Lung (tissue), 12 donors: ENCODE results near the gene SPINT2. TPM values are rescaled to one million over a fixed set of nuclear protein-coding genes. Genes with fewer than 3 reads are reported as not detected.

Source experiments
- ATAC-seq: fragments of 200-7000 bp; cut with Tn5 transposase; one replicate; pipeline ENCODE4 v1.9.1; 2020; ENCODE audit warnings: moderate number of reproducible peaks; ENCODE audit not compliant: insufficient read depth, low FRiP score
- DNase-seq, 3 donors: peaks; one replicate each; pipeline ENCODE4 v3.0.0-alpha.2; 2013 to 2017
- H3K27ac ChIP-seq, 2 donors: one replicate each; pipeline ENCODE4 v1.5.1; 2013; ENCODE audit warnings: mild to moderate bottlenecking in 2 of 2, moderate library complexity in 2 of 2, control low read depth in 1 of 2, inconsistent platforms in 1 of 2, low read depth in 1 of 2, low read length in 1 of 2
- H3K27me3 ChIP-seq, 3 donors: one replicate each; pipeline ENCODE4 v1.5.1; 2013; ENCODE audit warnings: low read length in 2 of 3; ENCODE audit not compliant: control insufficient read depth in 3 of 3, insufficient read depth in 3 of 3
- H3K36me3 ChIP-seq, 4 donors: one replicate each; pipeline ENCODE4 v1.5.1; 2013; ENCODE audit warnings: low read length in 4 of 4, mild to moderate bottlenecking in 1 of 4, moderate library complexity in 1 of 4; ENCODE audit not compliant: control insufficient read depth in 4 of 4, insufficient read depth in 4 of 4
- H3K4me1 ChIP-seq, 5 donors: one replicate each; pipeline ENCODE4 v1.5.1; 2013; ENCODE audit warnings: low read length in 5 of 5, mild to moderate bottlenecking in 2 of 5, moderate library complexity in 1 of 5; ENCODE audit not compliant: control insufficient read depth in 5 of 5, insufficient read depth in 5 of 5
- H3K4me3 ChIP-seq: one replicate; pipeline ENCODE4 v1.5.1; 2013; ENCODE audit warnings: mild to moderate bottlenecking, control low read depth, moderate library complexity
- H3K9ac ChIP-seq, 2 donors: one replicate each; pipeline ENCODE4 v1.5.1; 2013; ENCODE audit warnings: low read length in 2 of 2, control low read depth in 1 of 2; ENCODE audit not compliant: insufficient read depth in 1 of 2
- H3K9me3 ChIP-seq, 4 donors: one replicate each; pipeline ENCODE4 v1.5.1; 2013; ENCODE audit warnings: low read length in 3 of 4, mild to moderate bottlenecking in 1 of 4, moderate library complexity in 1 of 4; ENCODE audit not compliant: control insufficient read depth in 4 of 4, insufficient read depth in 3 of 4
- WGBS, 2 donors: extraction: QIAGEN DNeasy Blood & Tissue Kit; methylation state at CpG; one replicate each; pipeline ENCODE4 v1.1.7; 2013; 5-methylcytosine and 5-hydroxymethylcytosine counted together
- polyA plus RNA-seq, 2 donors: library from polyadenylated mRNA; stranded (reverse); fragments of 200-250 nt; gene quantifications; one replicate each; pipeline ENCODE4 v1.2.1, GENCODE V29; 2013
- total RNA-seq, 2 donors: library from RNA; depleted of rRNA in 1 of 2; stranded (reverse); fragments of >200 nt in 1 of 2; gene quantifications; one replicate each; pipeline ENCODE4 v1.2.1, GENCODE V29; 2014 to 2021
- TF ChIP-seq, protein P1 (sequence below): IDR thresholded peaks from 2 replicates; pipeline ENCODE4 v1.5.1; 2012; ENCODE audit warnings: mild to moderate bottlenecking; ENCODE audit errors: control extremely low read depth, extremely low read depth
- donor health status: control.
- donor health status: control.
- donor health status: Bipolar disorder and iron deficiency.
- donor health status: healthy.
- donor health status: DM: yes; HTN: yes; CAD: no.

The SPINT2 gene
- total and polyA plus RNA-seq, 4 donors: 145 to 259 (median 247) TPM

GRCh38 chr19:38251564-38252051 lies 12.8 kb upstream of the SPINT2 start:
- Histone ChIP-seq H3K27ac (peak overlapping the region; percentile 55 to 83), H3K9ac (no peak overlapping the region), H3K4me3 (no peak overlapping the region), H3K36me3 (peaks cover 0 to 9% (median 3%) of the 10 kb centered on the region in 4 donors), H3K4me1 (peaks cover 0 to 46% (median 20%) of the 10 kb centered on the region in 5 donors), H3K9me3 (no peaks in the 10 kb centered on the region), H3K27me3 (no peaks in the 10 kb centered on the region)
- peak in 2 of 3 donors; percentile 41 to 78 for DNase-seq
- 23% methylated on average over 10 of the region's 10 CpGs for WGBS, 2 donors
- ATAC-seq: no peak
- TF ChIP-seq, protein P1, sequence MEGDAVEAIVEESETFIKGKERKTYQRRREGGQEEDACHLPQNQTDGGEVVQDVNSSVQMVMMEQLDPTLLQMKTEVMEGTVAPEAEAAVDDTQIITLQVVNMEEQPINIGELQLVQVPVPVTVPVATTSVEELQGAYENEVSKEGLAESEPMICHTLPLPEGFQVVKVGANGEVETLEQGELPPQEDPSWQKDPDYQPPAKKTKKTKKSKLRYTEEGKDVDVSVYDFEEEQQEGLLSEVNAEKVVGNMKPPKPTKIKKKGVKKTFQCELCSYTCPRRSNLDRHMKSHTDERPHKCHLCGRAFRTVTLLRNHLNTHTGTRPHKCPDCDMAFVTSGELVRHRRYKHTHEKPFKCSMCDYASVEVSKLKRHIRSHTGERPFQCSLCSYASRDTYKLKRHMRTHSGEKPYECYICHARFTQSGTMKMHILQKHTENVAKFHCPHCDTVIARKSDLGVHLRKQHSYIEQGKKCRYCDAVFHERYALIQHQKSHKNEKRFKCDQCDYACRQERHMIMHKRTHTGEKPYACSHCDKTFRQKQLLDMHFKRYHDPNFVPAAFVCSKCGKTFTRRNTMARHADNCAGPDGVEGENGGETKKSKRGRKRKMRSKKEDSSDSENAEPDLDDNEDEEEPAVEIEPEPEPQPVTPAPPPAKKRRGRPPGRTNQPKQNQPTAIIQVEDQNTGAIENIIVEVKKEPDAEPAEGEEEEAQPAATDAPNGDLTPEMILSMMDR: no peak

DNA sequence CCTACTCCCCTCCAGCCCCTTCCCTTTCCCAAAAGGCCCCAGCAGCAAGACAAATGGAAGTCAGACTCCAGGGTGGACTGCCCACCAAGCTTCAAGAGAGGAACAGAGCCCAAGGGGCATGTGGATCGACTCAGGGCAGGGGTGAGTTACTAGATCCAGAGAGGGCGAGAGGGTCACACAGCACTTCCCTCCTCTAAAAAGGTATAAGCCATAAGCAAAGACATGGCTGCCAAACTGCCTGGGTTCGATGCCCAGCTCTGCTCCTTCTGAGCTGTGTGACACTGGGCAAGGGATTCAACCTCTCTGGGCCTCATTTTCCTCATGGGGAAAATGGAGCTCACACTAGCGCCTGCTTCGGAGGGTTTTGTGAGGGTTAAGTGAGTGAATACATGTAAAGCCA lies 12.0 kb upstream of the SPINT2 start:
- Histone ChIP-seq H3K27ac (peak overlapping the region; percentile 81 to 83), H3K4me1 (peaks cover 0 to 46% (median 20%) of the 10 kb centered on the region in 5 donors), H3K27me3 (peaks cover 0 to 3% (median 0%) of the 10 kb centered on the region in 3 donors), H3K36me3 (peaks cover 0 to 9% (median 3%) of the 10 kb centered on the region in 4 donors), H3K4me3 (no peak overlapping the region), H3K9ac (peak overlapping the region in 1 of 2 donors; percentile 72), H3K9me3 (no peaks in the 10 kb centered on the region)
- peak in 1 of 3 donors; percentile 30 for DNase-seq
- TF ChIP-seq, protein P1: no peak
- 80 to 93% methylated on average over 5 of the region's 5 CpGs for WGBS, 2 donors
- no peak for ATAC-seq

DNA sequence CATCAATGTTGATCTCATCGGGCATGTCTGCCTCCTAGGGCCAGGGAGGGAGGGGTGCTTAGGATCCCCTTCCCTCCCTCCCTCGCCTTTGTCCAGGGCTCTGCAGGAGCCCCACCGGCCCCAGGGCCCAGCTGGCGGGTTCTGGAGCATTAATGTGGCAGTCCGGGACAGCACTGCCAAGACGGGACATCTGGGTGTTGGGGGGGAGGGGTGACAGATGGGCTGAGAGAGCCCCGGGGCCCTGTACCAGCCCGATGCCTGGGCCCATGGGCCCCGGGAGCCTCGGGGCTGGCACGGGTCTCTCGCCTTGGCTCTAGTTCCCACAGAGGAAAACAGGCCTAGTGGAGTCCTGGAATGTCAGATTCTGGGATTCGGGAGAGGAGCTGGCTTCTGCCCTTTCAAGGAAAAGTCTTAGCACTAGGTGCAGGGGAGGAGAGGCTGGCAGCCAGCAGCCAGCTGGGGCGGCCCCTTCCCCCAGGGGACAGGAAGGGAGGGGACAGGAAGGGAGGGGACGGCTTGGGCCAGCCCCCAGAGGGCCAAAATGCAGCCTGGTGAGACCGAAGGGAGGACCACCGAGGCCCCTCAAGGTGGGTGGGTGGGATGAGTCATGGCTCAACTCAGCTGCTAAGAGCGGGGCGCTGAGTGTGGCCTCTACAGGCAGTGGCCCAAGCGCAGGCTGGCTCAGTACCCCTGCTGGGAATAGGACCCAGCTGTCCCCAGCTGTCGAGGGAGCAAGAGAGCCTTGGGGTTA lies 11.3 kb upstream of the SPINT2 start:
- DNase-seq (peak; percentile 89 to 92 (median 90)), ATAC-seq (peak; percentile 29)
- no peak overlapping the region for H3K4me3 ChIP-seq
- no peaks in the 10 kb centered on the region for H3K9me3 ChIP-seq
- H3K9ac ChIP-seq: peak overlapping the region in 1 of 2 donors; percentile 72
- H3K4me1 ChIP-seq: peaks cover 0 to 46% (median 20%) of the 10 kb centered on the region in 5 donors
- H3K27me3 ChIP-seq: peaks cover 0 to 3% (median 0%) of the 10 kb centered on the region in 3 donors
- H3K27ac ChIP-seq: peak overlapping the region; percentile 81 to 83
- peaks cover 0 to 7% (median 2%) of the 10 kb centered on the region in 4 donors for H3K36me3 ChIP-seq
- WGBS, 2 donors: 49 to 50% methylated on average over 21 of the region's 21 CpGs
- TF ChIP-seq, protein P1: no peak
